ENCODE measurements around the gene OTOS.

OTOS gene

GRCh38 chr2:240151477-240152031 lies 11.1 kb upstream of the OTOS start:
- no peak for DNase-seq (ENCODE audit: low read depth)

- peak; percentile 49 for DNase-seq (ENCODE audit: low read depth)
These were observed 9.7 kb upstream of the OTOS start for GRCh38 chr2:240149943-240150784.

DNA sequence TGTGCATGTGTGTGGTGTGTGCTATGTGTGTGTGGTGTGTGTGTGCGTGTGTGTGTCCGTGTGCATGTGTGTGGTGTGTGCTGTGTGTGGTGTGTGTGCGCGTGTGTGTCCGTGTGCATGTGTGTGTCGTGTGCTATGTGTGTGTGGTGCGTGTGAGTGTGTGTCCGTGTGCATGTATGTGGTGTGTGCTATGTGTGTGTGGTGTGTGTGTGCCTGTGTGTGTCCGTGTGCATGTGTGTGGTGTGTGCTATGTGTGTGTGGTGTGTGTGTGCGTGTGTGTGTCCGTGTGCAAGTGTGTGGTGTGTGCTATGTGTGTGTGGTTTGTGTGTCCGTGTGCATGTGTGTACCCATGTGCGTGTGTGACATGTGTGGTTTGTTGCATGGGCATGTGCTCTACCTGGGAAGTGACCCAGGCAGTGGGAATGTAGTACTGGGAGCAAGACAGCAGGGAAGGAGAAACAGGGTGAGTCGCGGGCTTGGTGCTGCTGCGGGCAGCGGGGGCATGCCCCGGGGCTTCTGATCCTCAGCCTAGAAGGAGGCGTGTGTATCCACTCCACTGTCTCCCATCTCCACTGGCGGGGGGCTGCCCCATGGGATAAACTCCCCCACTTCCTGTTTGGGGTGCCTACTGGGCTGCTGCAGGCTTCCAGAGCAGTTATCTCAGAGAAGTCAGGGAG lies 7.6 kb upstream of the OTOS start:
- DNase-seq (ENCODE audit: low read depth) = peak; percentile 25

- no peak for DNase-seq (ENCODE audit: low read depth)
These were observed 6.9 kb upstream of the OTOS start for GRCh38 chr2:240147382-240147781.

DNA sequence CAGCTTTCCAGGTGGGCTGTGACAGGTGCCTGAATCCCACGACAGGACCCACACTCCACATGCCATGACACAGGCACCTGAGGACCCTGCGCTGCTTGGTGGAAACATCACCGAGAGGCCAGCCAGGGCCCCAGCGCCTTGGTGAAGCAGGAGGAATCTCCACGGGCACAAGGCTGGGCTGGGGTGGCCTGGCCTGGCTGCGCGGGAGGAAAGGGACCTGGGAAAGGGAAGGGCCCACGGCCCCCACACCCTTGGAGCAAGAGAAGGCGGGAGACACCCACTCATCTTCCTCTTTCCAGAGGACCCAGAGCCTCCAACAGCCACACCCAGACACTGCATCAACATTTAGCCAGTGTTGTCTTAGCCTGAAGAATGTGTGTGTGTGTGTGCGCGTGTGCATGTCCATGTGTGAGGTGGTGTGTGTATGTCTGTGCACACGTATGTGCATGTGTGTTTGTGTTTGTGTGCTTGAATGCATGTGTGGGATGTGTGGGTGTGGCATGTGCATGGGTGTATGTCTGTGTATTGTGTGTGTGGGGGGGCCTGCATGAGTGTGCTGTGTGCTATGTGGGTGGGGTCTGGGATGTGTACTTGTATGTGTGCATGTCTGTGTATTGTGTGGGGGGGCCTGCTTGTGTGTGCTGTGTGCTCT lies 6.3 kb upstream of the OTOS start:
- no peak for DNase-seq (ENCODE audit: low read depth)

DNA sequence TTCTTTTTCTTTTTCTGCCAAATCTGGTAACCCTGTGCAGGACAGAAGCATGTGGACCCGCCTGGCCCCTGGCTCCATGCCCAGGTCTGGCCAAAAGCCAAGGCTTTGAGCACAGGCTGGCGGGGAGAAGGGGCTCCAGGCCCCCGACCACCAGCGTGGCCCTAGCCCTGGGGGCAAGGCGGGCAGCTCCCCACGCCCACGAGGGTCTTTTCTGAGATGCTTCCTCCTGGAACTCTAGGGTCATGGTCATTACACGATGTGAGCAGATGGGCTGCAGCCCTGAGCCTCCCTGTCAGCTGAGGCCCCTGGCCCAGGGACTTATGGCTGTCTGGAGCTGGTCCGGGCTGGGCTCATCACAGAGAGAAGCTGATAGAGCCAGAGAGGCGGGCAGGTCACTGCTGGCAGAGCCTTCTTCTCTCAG lies 5.7 kb upstream of the OTOS start:
- DNase-seq (ENCODE audit: low read depth) = no peak

GRCh38 chr2:240145461-240145860 lies 5.0 kb upstream of the OTOS start:
- DNase-seq (ENCODE audit: low read depth) = no peak

- DNase-seq (ENCODE audit: low read depth) = no peak
These were observed 4.3 kb upstream of the OTOS start for GRCh38 chr2:240144649-240145261.

- DNase-seq (ENCODE audit: low read depth) = peak; percentile 62
These were observed 3.6 kb upstream of the OTOS start for GRCh38 chr2:240143801-240144648.

GRCh38 chr2:240143276-240143675 lies 2.8 kb upstream of the OTOS start:
- DNase-seq (ENCODE audit: low read depth) = no peak

DNA sequence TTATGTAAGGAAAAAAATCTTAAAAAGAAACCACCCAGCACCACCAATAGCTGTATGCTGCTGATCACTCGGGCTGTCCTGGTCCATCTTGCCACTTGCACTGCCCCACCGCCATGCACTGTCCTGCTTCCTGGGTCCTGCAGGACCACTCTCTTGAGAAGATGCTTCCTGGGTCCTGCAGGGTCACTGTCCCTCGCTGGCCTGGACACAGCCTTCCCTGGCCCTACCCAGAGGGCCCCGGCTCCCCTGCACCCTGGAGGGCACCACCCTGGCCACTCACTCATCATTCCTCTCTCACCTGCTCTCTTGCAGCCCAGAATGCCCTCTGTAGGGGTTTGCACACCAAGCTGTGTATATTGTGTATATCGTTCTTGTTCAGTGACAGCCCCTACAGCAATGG lies 2.4 kb upstream of the OTOS start:
- no peak for DNase-seq (ENCODE audit: low read depth)

- no peak for DNase-seq (ENCODE audit: low read depth)
These were observed 1.9 kb upstream of the OTOS start for GRCh38 chr2:240142256-240142775.

DNA sequence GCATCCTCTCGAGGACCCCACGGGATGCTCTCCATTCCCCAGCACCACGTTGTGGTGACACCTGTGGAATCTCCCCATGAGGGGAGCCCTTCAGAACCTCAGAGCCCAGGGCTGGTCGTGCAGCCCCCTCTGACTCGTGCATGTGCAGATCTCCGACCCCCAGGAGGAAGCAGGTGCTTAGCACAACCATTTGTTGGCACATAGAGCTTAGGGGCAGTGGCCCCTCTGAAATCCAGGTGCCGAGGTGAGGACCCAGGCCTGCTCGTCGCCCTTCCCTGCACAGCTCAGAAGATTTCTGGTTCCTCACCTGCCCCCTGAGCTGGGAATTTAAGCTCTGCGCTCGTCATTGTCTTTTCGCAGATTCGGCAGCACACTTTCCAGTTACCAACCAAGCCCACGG lies 1.3 kb upstream of the OTOS start:
- no peak for DNase-seq (ENCODE audit: low read depth)

GRCh38 chr2:240140920-240141319 lies 462 bp upstream of the OTOS start:
- DNase-seq (ENCODE audit: low read depth) = no peak

GRCh38 chr2:240139666-240140393 lies 628 bp downstream of the OTOS start:
- no peak for DNase-seq (ENCODE audit: low read depth)

GRCh38 chr2:240139011-240139441 lies 1.4 kb downstream of the OTOS start:
- DNase-seq (ENCODE audit: low read depth) = no peak

DNA sequence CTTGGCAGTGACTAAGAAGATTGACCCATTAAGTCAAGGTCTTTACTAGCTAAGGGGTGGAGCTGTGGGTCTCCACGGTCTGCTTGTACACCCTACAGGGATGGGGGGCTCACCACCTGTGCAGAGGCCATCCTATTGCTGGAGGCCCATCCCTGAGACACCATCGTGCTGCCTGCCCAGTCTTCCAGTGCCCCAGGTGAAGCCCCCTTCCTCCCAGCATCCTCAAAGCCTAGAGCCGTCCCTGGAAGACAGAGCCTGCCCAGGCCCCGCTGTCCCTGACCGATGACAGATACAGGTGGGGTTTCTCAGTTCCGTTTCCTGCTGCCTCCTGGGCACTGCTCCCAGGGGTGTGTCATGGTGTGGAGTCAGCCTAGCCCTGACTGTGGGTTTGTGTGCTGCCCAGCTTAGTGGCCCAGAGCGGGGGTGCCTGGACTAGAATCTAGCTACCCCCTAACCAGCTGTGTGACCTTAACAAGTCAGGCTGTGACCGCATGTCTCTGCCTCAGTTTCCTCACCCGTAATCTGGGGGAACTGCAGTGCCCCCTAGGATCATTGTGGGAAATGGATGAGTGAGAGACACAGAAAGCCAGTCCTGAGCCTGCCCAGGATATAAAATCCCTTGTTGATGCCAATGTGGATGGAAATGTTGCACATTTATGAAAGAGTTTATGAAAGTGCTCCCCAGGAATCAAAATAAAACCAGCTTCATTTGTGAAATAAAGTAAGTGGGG lies 2.0 kb downstream of the OTOS start:
- peak; percentile 61 for DNase-seq (ENCODE audit: low read depth)

DNA sequence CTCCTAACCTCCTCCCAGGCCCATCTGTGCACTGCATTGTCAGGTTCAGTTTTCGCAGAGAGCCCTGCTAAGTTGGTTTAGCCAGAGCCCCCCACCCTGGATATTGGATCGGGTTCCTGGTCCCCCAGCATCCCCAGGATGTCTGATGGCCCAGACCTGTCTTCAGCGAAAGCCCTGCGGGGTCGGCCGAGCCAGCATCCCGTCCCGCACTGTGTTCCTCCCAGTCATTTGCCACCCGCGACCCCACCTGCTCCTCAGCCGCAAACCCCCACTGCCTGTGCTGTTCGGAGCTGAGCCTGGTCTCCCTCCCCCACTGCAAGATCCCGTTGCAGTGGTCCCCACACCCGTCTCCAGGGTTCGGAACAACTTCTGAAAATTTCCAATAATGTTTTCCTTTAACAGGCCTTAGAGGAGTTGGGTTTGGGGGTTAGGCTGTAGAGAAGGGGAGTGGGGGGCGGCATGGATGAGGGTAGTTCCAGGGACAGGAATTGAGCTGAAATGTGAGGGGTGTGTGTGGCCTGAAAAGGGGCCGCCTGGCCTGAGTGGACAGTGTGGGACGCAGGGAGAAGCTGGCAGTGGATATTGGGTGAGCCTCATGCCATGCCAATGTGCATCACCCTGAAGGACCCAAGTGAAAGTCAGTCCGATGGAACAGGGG lies 2.7 kb downstream of the OTOS start:
- DNase-seq (ENCODE audit: low read depth) = no peak

DNA sequence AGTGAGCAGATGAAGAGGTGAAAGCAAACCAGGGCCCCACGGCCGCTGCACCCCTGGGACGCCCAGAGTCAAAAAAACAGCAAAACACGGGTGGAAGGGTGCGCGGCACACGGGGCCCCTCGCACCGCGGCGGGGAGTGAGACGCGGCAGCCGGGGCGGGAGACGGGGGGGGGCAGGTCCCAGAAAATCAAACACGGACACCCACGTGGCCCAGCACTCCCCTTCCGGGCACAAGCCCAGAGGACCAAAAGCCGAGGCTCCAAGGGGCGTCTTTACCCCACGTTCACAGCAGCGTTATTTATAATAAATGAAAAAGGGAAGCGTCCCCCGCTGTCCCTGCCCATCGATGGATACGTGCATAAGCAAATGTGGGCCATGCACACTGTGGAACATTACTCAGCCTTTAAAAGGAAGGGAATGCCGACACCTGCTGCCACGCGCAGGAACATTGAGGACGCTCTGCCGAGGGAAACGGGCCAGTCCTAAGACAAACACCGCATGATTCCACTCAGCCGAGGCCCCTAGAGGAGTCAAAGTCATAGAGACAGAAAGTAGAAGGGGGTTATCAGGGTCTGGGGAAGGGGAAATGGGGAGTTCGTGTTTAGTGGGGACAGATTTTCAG lies 3.7 kb downstream of the OTOS start:
- no peak for DNase-seq (ENCODE audit: low read depth)
